ENCODE data around the gene HSPA4. TPM values are rescaled to one million over a fixed set of nuclear protein-coding genes. Genes with fewer than 3 reads are reported as not detected.
A peak's percentile ranks its signal among the peaks of the same experiment; 100 is the strongest.

The HSPA4 gene
- total and polyA plus RNA-seq, 2 donors (not counting 1 experiment from before 2014, with no cell fraction given) = 18.1 to 95.0 TPM

- Histone ChIP-seq H3K9ac (ENCODE audit: low read length) (no peak overlapping the region), H3K4me1 (ENCODE audit: control insufficient read depth in 2 of 2, insufficient read depth in 2 of 2, low read length in 2 of 2) (peaks cover 9 to 10% of the 10 kb centered on the region in 2 donors), H4K20me1 (ENCODE audit: control insufficient read depth, insufficient read depth, low read length, poor library complexity, severe bottlenecking) (peaks cover 62% of the 10 kb centered on the region), H3K27ac (ENCODE audit: low read length in 2 of 2) (peak overlapping the region in 1 of 2 donors; percentile 19), H3K9me3 (ENCODE audit: control extremely low read depth in 1 of 3, control insufficient read depth in 2 of 3, insufficient read depth in 1 of 3, low read length in 2 of 3) (no peaks in the 10 kb centered on the region), H2AFZ (ENCODE audit: insufficient read depth, low read depth, low read length, poor library complexity, severe bottlenecking) (no peak overlapping the region), H3K79me2 (ENCODE audit: control insufficient read depth, insufficient read depth, low read length) (peaks cover 95% of the 10 kb centered on the region), H3K27me3 (replicated peaks in 1 of 4; ENCODE audit: control extremely low read depth in 1 of 4, control insufficient read depth in 3 of 4, insufficient read depth in 4 of 4, low read length in 3 of 4) (no peaks in the 10 kb centered on the region), H3K4me2 (replicated peaks; ENCODE audit: low read depth, low read length, poor library complexity, severe bottlenecking) (no peak overlapping the region), H3K4me3 (ENCODE audit: control extremely low read depth in 1 of 5, extremely low read depth in 1 of 5, insufficient read depth in 1 of 5, low read depth in 2 of 5, low read length in 4 of 5) (no peak overlapping the region), H3K36me3 (replicated peaks in 1 of 2; ENCODE audit: control extremely low read depth in 1 of 2, control insufficient read depth in 1 of 2, extremely low read depth in 1 of 2, insufficient read depth in 2 of 2, low read length in 1 of 2) (peaks cover 7 to 54% of the 10 kb centered on the region in 2 experiments)
- Mint-ChIP-seq H3K27me3 (no peaks in the 10 kb centered on the region), H3K4me1 (peaks cover 21% of the 10 kb centered on the region), H3K27ac (no peak overlapping the region), H3K9me3 (ENCODE audit: insufficient read depth) (no peaks in the 10 kb centered on the region), H3K4me3 (no peak overlapping the region)
- WGBS (ENCODE audit: insufficient coverage) = no CpG with 5 or more reads among the region's 1 CpG
- ChIA-PET POLR2A (interaction anchor here (0.6 kb wide), 1 partner anchor 25 kb away, joined by 5 read pairs; no protein-coding TSS in a partner anchor), CTCF (interaction anchor here (0.7 kb wide), 1 partner anchor 48 kb away, joined by 4 read pairs; no protein-coding TSS in a partner anchor)
- intact Hi-C loops (cut with micrococcal nuclease) = no loop called here
- DNase-seq (no peak), ATAC-seq (ENCODE audit: low read depth) (no peak)
- TF ChIP-seq, protein P1, sequence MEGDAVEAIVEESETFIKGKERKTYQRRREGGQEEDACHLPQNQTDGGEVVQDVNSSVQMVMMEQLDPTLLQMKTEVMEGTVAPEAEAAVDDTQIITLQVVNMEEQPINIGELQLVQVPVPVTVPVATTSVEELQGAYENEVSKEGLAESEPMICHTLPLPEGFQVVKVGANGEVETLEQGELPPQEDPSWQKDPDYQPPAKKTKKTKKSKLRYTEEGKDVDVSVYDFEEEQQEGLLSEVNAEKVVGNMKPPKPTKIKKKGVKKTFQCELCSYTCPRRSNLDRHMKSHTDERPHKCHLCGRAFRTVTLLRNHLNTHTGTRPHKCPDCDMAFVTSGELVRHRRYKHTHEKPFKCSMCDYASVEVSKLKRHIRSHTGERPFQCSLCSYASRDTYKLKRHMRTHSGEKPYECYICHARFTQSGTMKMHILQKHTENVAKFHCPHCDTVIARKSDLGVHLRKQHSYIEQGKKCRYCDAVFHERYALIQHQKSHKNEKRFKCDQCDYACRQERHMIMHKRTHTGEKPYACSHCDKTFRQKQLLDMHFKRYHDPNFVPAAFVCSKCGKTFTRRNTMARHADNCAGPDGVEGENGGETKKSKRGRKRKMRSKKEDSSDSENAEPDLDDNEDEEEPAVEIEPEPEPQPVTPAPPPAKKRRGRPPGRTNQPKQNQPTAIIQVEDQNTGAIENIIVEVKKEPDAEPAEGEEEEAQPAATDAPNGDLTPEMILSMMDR (IDR thresholded peaks at IDR 0.05) = no peak
- no peak for TF ChIP-seq EZH2 (IDR thresholded peaks at IDR 0.05; ENCODE audit: borderline replicate concordance, insufficient read depth, low read depth, low read length, poor library complexity, severe bottlenecking)
Measured at GRCh38 chr5:133065471-133065870, 13.7 kb downstream of the HSPA4 start.

DNA sequence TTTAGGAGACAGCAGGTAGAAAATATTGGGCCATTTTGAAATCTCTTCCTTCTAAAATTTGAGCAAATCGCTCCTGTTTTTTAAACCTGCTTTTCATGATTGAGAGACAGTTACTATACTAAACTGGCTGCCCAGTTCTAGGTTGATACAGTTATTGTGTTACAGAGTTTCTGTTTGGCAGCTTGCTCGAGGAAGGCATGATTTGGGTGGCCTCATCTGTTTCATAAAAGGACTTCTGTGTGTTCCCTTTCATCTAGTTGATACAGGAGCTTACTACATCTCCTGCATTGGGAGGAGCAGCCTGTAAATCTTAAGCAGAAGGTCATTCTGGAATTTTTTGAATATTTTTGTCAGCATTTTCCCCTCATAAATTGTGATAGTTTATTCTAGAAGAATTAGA lies 14.2 kb downstream of the HSPA4 start:
- no peak overlapping the region for H3K9ac ChIP-seq (ENCODE audit: low read length)
- no peak overlapping the region for H3K4me2 ChIP-seq (replicated peaks; ENCODE audit: low read depth, low read length, poor library complexity, severe bottlenecking)
- H3K27me3 ChIP-seq (replicated peaks in 1 of 4; ENCODE audit: control extremely low read depth in 1 of 4, control insufficient read depth in 3 of 4, insufficient read depth in 4 of 4, low read length in 3 of 4) = no peaks in the 10 kb centered on the region
- ChIA-PET CTCF (no interaction called here), POLR2A (interaction anchor here (0.6 kb wide), 1 partner anchor 26 kb away, joined by 5 read pairs; no protein-coding TSS in a partner anchor)
- H3K27ac Mint-ChIP-seq = no peak overlapping the region
- no peaks in the 10 kb centered on the region for H3K9me3 Mint-ChIP-seq (ENCODE audit: insufficient read depth)
- no peak overlapping the region for H2AFZ ChIP-seq (ENCODE audit: insufficient read depth, low read depth, low read length, poor library complexity, severe bottlenecking)
- peaks cover 62% of the 10 kb centered on the region for H4K20me1 ChIP-seq (ENCODE audit: control insufficient read depth, insufficient read depth, low read length, poor library complexity, severe bottlenecking)
- TF ChIP-seq, protein P1 (IDR thresholded peaks at IDR 0.05) = no peak
- TF ChIP-seq EZH2 (IDR thresholded peaks at IDR 0.05; ENCODE audit: borderline replicate concordance, insufficient read depth, low read depth, low read length, poor library complexity, severe bottlenecking) = no peak
- H3K27me3 Mint-ChIP-seq = no peaks in the 10 kb centered on the region
- H3K4me1 Mint-ChIP-seq = peaks cover 20% of the 10 kb centered on the region
- no peak for ATAC-seq (ENCODE audit: low read depth)
- H3K4me1 ChIP-seq (ENCODE audit: control insufficient read depth in 2 of 2, insufficient read depth in 2 of 2, low read length in 2 of 2) = peaks cover 9 to 10% of the 10 kb centered on the region in 2 donors
- H3K4me3 Mint-ChIP-seq = no peak overlapping the region
- intact Hi-C loops (cut with micrococcal nuclease) = no loop called here
- no peak overlapping the region for H3K27ac ChIP-seq (ENCODE audit: low read length in 2 of 2)
- no peaks in the 10 kb centered on the region for H3K9me3 ChIP-seq (ENCODE audit: control extremely low read depth in 1 of 3, control insufficient read depth in 2 of 3, insufficient read depth in 1 of 3, low read length in 2 of 3)
- no peak for DNase-seq
- peaks cover 95% of the 10 kb centered on the region for H3K79me2 ChIP-seq (ENCODE audit: control insufficient read depth, insufficient read depth, low read length)
- no CpG with 5 or more reads among the region's 2 CpGs for WGBS (ENCODE audit: insufficient coverage)
- H3K4me3 ChIP-seq (ENCODE audit: control extremely low read depth in 1 of 5, extremely low read depth in 1 of 5, insufficient read depth in 1 of 5, low read depth in 2 of 5, low read length in 4 of 5) = no peak overlapping the region
- peaks cover 11 to 58% of the 10 kb centered on the region in 2 experiments for H3K36me3 ChIP-seq (replicated peaks in 1 of 2; ENCODE audit: control extremely low read depth in 1 of 2, control insufficient read depth in 1 of 2, extremely low read depth in 1 of 2, insufficient read depth in 2 of 2, low read length in 1 of 2)

Measured in B cell (primary cell).